ENCODE results near the gene ADK.
A peak's percentile ranks its signal among the peaks of the same experiment; 100 is the strongest.

The ADK gene

GRCh38 chr10:74306227-74306982 is 155.4 kb downstream of the ADK start:
- Histone ChIP-seq H3K36me3 (ENCODE audit: control insufficient read depth in 1 of 2, insufficient read depth in 2 of 2, low read length in 2 of 2) (no peaks in the 10 kb centered on the region), H3K4me3 (ENCODE audit: low read depth in 1 of 2, low read length in 2 of 2) (no peak overlapping the region), H3K27ac (ENCODE audit: low read length) (no peak overlapping the region), H3K9me3 (ENCODE audit: control insufficient read depth in 1 of 2, low read length in 2 of 2) (no peaks in the 10 kb centered on the region), H3K4me1 (ENCODE audit: control insufficient read depth in 1 of 2, insufficient read depth in 2 of 2, low read length in 2 of 2) (peaks cover 0 to 6% of the 10 kb centered on the region in 2 donors), H3K27me3 (ENCODE audit: low read depth, low read length) (no peaks in the 10 kb centered on the region)

- H3K4me1 ChIP-seq (ENCODE audit: control insufficient read depth in 1 of 2, insufficient read depth in 2 of 2, low read length in 2 of 2) = peaks cover 0 to 6% of the 10 kb centered on the region in 2 donors
- H3K4me3 ChIP-seq (ENCODE audit: low read depth in 1 of 2, low read length in 2 of 2) = no peak overlapping the region
- no peaks in the 10 kb centered on the region for H3K9me3 ChIP-seq (ENCODE audit: control insufficient read depth in 1 of 2, low read length in 2 of 2)
- H3K27ac ChIP-seq (ENCODE audit: low read length) = no peak overlapping the region
- no peaks in the 10 kb centered on the region for H3K36me3 ChIP-seq (ENCODE audit: control insufficient read depth in 1 of 2, insufficient read depth in 2 of 2, low read length in 2 of 2)
- H3K27me3 ChIP-seq (ENCODE audit: low read depth, low read length) = no peaks in the 10 kb centered on the region
These were observed 156.1 kb downstream of the ADK start for GRCh38 chr10:74307061-74307651.

- Histone ChIP-seq H3K9me3 (ENCODE audit: control insufficient read depth in 1 of 2, low read length in 2 of 2) (no peaks in the 10 kb centered on the region), H3K27me3 (ENCODE audit: low read depth, low read length) (no peaks in the 10 kb centered on the region), H3K4me3 (ENCODE audit: low read depth in 1 of 2, low read length in 2 of 2) (no peak overlapping the region), H3K36me3 (ENCODE audit: control insufficient read depth in 1 of 2, insufficient read depth in 2 of 2, low read length in 2 of 2) (no peaks in the 10 kb centered on the region), H3K27ac (ENCODE audit: low read length) (no peak overlapping the region), H3K4me1 (ENCODE audit: control insufficient read depth in 1 of 2, insufficient read depth in 2 of 2, low read length in 2 of 2) (peaks cover 0 to 6% of the 10 kb centered on the region in 2 donors)
These were observed 159.7 kb downstream of the ADK start for GRCh38 chr10:74310652-74311257.

GRCh38 chr10:74314166-74314565 is 163.1 kb downstream of the ADK start:
- Histone ChIP-seq H3K36me3 (ENCODE audit: control insufficient read depth in 1 of 2, insufficient read depth in 2 of 2, low read length in 2 of 2) (no peaks in the 10 kb centered on the region), H3K27ac (ENCODE audit: low read length) (no peak overlapping the region), H3K9me3 (ENCODE audit: control insufficient read depth in 1 of 2, low read length in 2 of 2) (no peaks in the 10 kb centered on the region), H3K27me3 (ENCODE audit: low read depth, low read length) (no peaks in the 10 kb centered on the region), H3K4me3 (ENCODE audit: low read depth in 1 of 2, low read length in 2 of 2) (peak overlapping the region; percentile 42 to 61), H3K4me1 (ENCODE audit: control insufficient read depth in 1 of 2, insufficient read depth in 2 of 2, low read length in 2 of 2) (no peaks in the 10 kb centered on the region)

- Histone ChIP-seq H3K4me3 (ENCODE audit: low read depth in 1 of 2, low read length in 2 of 2) (no peak overlapping the region), H3K36me3 (ENCODE audit: control insufficient read depth in 1 of 2, insufficient read depth in 2 of 2, low read length in 2 of 2) (no peaks in the 10 kb centered on the region), H3K4me1 (ENCODE audit: control insufficient read depth in 1 of 2, insufficient read depth in 2 of 2, low read length in 2 of 2) (no peaks in the 10 kb centered on the region), H3K27ac (ENCODE audit: low read length) (no peak overlapping the region), H3K9me3 (ENCODE audit: control insufficient read depth in 1 of 2, low read length in 2 of 2) (peaks cover 0 to 8% of the 10 kb centered on the region in 2 donors), H3K27me3 (ENCODE audit: low read depth, low read length) (no peaks in the 10 kb centered on the region)
These were observed 169.0 kb downstream of the ADK start for GRCh38 chr10:74320026-74320425.

GRCh38 chr10:74320717-74321116 is 169.7 kb downstream of the ADK start:
- Histone ChIP-seq H3K9me3 (ENCODE audit: control insufficient read depth in 1 of 2, low read length in 2 of 2) (peaks cover 0 to 8% of the 10 kb centered on the region in 2 donors), H3K36me3 (ENCODE audit: control insufficient read depth in 1 of 2, insufficient read depth in 2 of 2, low read length in 2 of 2) (no peaks in the 10 kb centered on the region), H3K27ac (ENCODE audit: low read length) (no peak overlapping the region), H3K27me3 (ENCODE audit: low read depth, low read length) (no peaks in the 10 kb centered on the region), H3K4me1 (ENCODE audit: control insufficient read depth in 1 of 2, insufficient read depth in 2 of 2, low read length in 2 of 2) (no peaks in the 10 kb centered on the region), H3K4me3 (ENCODE audit: low read depth in 1 of 2, low read length in 2 of 2) (no peak overlapping the region)

GRCh38 chr10:74322141-74322540 is 171.1 kb downstream of the ADK start:
- Histone ChIP-seq H3K36me3 (ENCODE audit: control insufficient read depth in 1 of 2, insufficient read depth in 2 of 2, low read length in 2 of 2) (no peaks in the 10 kb centered on the region), H3K4me1 (ENCODE audit: control insufficient read depth in 1 of 2, insufficient read depth in 2 of 2, low read length in 2 of 2) (no peaks in the 10 kb centered on the region), H3K27ac (ENCODE audit: low read length) (no peak overlapping the region), H3K9me3 (ENCODE audit: control insufficient read depth in 1 of 2, low read length in 2 of 2) (peaks cover 0 to 8% of the 10 kb centered on the region in 2 donors), H3K4me3 (ENCODE audit: low read depth in 1 of 2, low read length in 2 of 2) (no peak overlapping the region), H3K27me3 (ENCODE audit: low read depth, low read length) (no peaks in the 10 kb centered on the region)

- Histone ChIP-seq H3K27me3 (ENCODE audit: low read depth, low read length) (no peaks in the 10 kb centered on the region), H3K4me1 (ENCODE audit: control insufficient read depth in 1 of 2, insufficient read depth in 2 of 2, low read length in 2 of 2) (no peaks in the 10 kb centered on the region), H3K4me3 (ENCODE audit: low read depth in 1 of 2, low read length in 2 of 2) (no peak overlapping the region), H3K27ac (ENCODE audit: low read length) (no peak overlapping the region), H3K36me3 (ENCODE audit: control insufficient read depth in 1 of 2, insufficient read depth in 2 of 2, low read length in 2 of 2) (no peaks in the 10 kb centered on the region), H3K9me3 (ENCODE audit: control insufficient read depth in 1 of 2, low read length in 2 of 2) (peaks cover 0 to 8% of the 10 kb centered on the region in 2 donors)
These were observed 171.5 kb downstream of the ADK start for GRCh38 chr10:74322565-74322964.

GRCh38 chr10:74328388-74328787 is 177.4 kb downstream of the ADK start:
- peaks cover 0 to 4% of the 10 kb centered on the region in 2 donors for H3K36me3 ChIP-seq (ENCODE audit: control insufficient read depth in 1 of 2, insufficient read depth in 2 of 2, low read length in 2 of 2)
- H3K9me3 ChIP-seq (ENCODE audit: control insufficient read depth in 1 of 2, low read length in 2 of 2) = no peaks in the 10 kb centered on the region
- no peak overlapping the region for H3K4me3 ChIP-seq (ENCODE audit: low read depth in 1 of 2, low read length in 2 of 2)
- no peaks in the 10 kb centered on the region for H3K27me3 ChIP-seq (ENCODE audit: low read depth, low read length)
- no peak overlapping the region for H3K27ac ChIP-seq (ENCODE audit: low read length)
- peaks cover 0 to 3% of the 10 kb centered on the region in 2 donors for H3K4me1 ChIP-seq (ENCODE audit: control insufficient read depth in 1 of 2, insufficient read depth in 2 of 2, low read length in 2 of 2)

- Histone ChIP-seq H3K27ac (ENCODE audit: low read length) (no peak overlapping the region), H3K36me3 (ENCODE audit: control insufficient read depth in 1 of 2, insufficient read depth in 2 of 2, low read length in 2 of 2) (peaks cover 0 to 4% of the 10 kb centered on the region in 2 donors), H3K4me3 (ENCODE audit: low read depth in 1 of 2, low read length in 2 of 2) (no peak overlapping the region)
These were observed 178.9 kb downstream of the ADK start for GRCh38 chr10:74329873-74330272.

GRCh38 chr10:74330646-74331045 is 179.6 kb downstream of the ADK start:
- Histone ChIP-seq H3K4me1 (ENCODE audit: control insufficient read depth in 1 of 2, insufficient read depth in 2 of 2, low read length in 2 of 2) (peaks cover 0 to 3% of the 10 kb centered on the region in 2 donors), H3K9me3 (ENCODE audit: control insufficient read depth in 1 of 2, low read length in 2 of 2) (peaks cover 0 to 6% of the 10 kb centered on the region in 2 donors), H3K27ac (ENCODE audit: low read length) (no peak overlapping the region), H3K27me3 (ENCODE audit: low read depth, low read length) (no peaks in the 10 kb centered on the region), H3K36me3 (ENCODE audit: control insufficient read depth in 1 of 2, insufficient read depth in 2 of 2, low read length in 2 of 2) (peaks cover 0 to 4% of the 10 kb centered on the region in 2 donors), H3K4me3 (ENCODE audit: low read depth in 1 of 2, low read length in 2 of 2) (no peak overlapping the region)

More at GRCh38 chr10:74329873-74330272, 178.9 kb downstream of the ADK start:
- Histone ChIP-seq H3K4me1 (ENCODE audit: control insufficient read depth in 1 of 2, insufficient read depth in 2 of 2, low read length in 2 of 2) (peaks cover 0 to 3% of the 10 kb centered on the region in 2 donors), H3K27me3 (ENCODE audit: low read depth, low read length) (no peaks in the 10 kb centered on the region), H3K9me3 (ENCODE audit: control insufficient read depth in 1 of 2, low read length in 2 of 2) (peaks cover 0 to 6% of the 10 kb centered on the region in 2 donors)
